A549 (cell line): ENCODE results near the gene B3GALT6. TPM values are rescaled to one million over a fixed set of nuclear protein-coding genes. Genes with fewer than 3 reads are reported as not detected.

ENCODE experiments used
- ATAC-seq, 2 experiments: fragments of 200-7000 bp in 1 of 2; fragments of >200 bp in 1 of 2; cut with Nextera tagmentation in 1 of 2; cut with Tn5 transposase in 1 of 2; 3 replicates each; pipeline versions ENCODE4 v1.8.0 to v1.9.1; 2018 to 2020; ENCODE audit warnings: mild to moderate bottlenecking in 1 of 2, moderate library complexity in 1 of 2
- CTCF ChIA-PET: fragments of 300-600 bp; sonication (Branson Sonifier 250); formaldehyde crosslinking; extraction: SDS; loops from one replicate; lab custom pipeline; 2021; ENCODE audit warnings: antibody characterized with exemption, inconsistent platforms; lab: Yijun Ruan, JAX
- POLR2A ChIA-PET: fragments of 350-600 bp; formaldehyde crosslinking; extraction: SDS; loops from one replicate; lab custom pipeline; 2021; ENCODE audit warnings: antibody characterized with exemption, inconsistent platforms; lab: Yijun Ruan, JAX
- DNase-seq, 2 experiments: peaks; one replicate each; pipeline versions ENCODE4 v3.0.0 to v3.0.0-alpha.2; 2011 to 2016; ENCODE audit warnings: low read depth in 1 of 2, low spot score in 1 of 2
- FAIRE-seq: peaks from 2 replicates; lab custom pipeline; 2011; peaks lifted over from hg19 to GRCh38; lab: Jason Lieb, UNC
- H3K27ac ChIP-seq, 2 experiments: fragments of >200 bp; sonication (Bioruptor Twin); formaldehyde crosslinking; 3 replicates each; pipeline ENCODE4 v1.5.1; 2016 to 2017
- H3K4me1 ChIP-seq: fragments of >200 bp; sonication (Bioruptor Twin); formaldehyde crosslinking; 3 replicates; pipeline ENCODE4 v1.6.1; 2016
- H3K4me2 ChIP-seq: fragments of >200 bp; sonication (Bioruptor Twin); formaldehyde crosslinking; 3 replicates; pipeline ENCODE4 v1.6.1; 2016
- H3K4me3 ChIP-seq: fragments of >200 bp; sonication (Bioruptor Twin); formaldehyde crosslinking; 3 replicates; pipeline ENCODE4 v1.5.1; 2016
- H3K9me3 ChIP-seq: fragments of >200 bp; sonication (Bioruptor Twin); formaldehyde crosslinking; 3 replicates; pipeline ENCODE4 v1.6.1; 2016
- ATOH8 ChIP-seq: fragments of 250-450 bp; sonication (Bioruptor Pico); IDR thresholded peaks from 2 replicates; pipeline ENCODE4 v1.5.0; 2020; ENCODE audit warnings: low read depth, mild to moderate bottlenecking, moderate library complexity
- BHLHE40 ChIP-seq: IDR thresholded peaks from 2 replicates; pipeline ENCODE4 v1.6.1; 2012; ENCODE audit warnings: low read depth, low read length, inconsistent platforms
- CBX2 ChIP-seq: fragments of 200-600 bp; sonication (generic); IDR thresholded peaks from 2 replicates; pipeline ENCODE4 v1.6.1; 2016; ENCODE audit warnings: low read depth, mild to moderate bottlenecking, borderline replicate concordance
- CEBPB ChIP-seq, 2 experiments: fragments of >200 bp in 1 of 2; sonication (Bioruptor Twin) in 1 of 2; formaldehyde crosslinking in 1 of 2; IDR thresholded peaks; 2 replicates each; pipeline ENCODE4 v1.6.1; 2012 to 2016
- EHF ChIP-seq: fragments of 250-450 bp; sonication (Bioruptor Pico); IDR thresholded peaks from 2 replicates; pipeline ENCODE4 v1.5.0; 2020; ENCODE audit warnings: mild to moderate bottlenecking
- EP300 ChIP-seq, 2 experiments: fragments of >200 bp; sonication (Bioruptor Twin); formaldehyde crosslinking; IDR thresholded peaks; 2 replicates in 1 of 2; 3 replicates in 1 of 2; pipeline ENCODE4 v1.6.1; 2016 to 2017
- HDAC2 ChIP-seq: fragments of 200-600 bp; sonication (generic); IDR thresholded peaks from 2 replicates; pipeline ENCODE4 v1.6.1; 2016
- HES2 ChIP-seq: fragments of >200 bp; sonication (Bioruptor Twin); formaldehyde crosslinking; IDR thresholded peaks from 2 replicates; pipeline ENCODE4 v1.6.1; 2016
- HOXA7 ChIP-seq: fragments of 250-450 bp; sonication (Bioruptor Pico); IDR thresholded peaks from 2 replicates; pipeline ENCODE4 v1.5.0; 2020; ENCODE audit warnings: mild to moderate bottlenecking, moderate library complexity
- HOXB5 ChIP-seq: fragments of 250-450 bp; sonication (Bioruptor Pico); IDR thresholded peaks from 2 replicates; pipeline ENCODE4 v1.5.0; 2020; ENCODE audit warnings: mild to moderate bottlenecking, moderate library complexity
- JUNB ChIP-seq: fragments of >200 bp; sonication (Bioruptor Twin); formaldehyde crosslinking; IDR thresholded peaks from 2 replicates; pipeline ENCODE4 v1.6.1; 2016
- MAZ ChIP-seq: fragments of 150-350 bp; IDR thresholded peaks from 2 replicates; pipeline ENCODE4 v1.6.1; 2014; ENCODE audit warnings: antibody characterized with exemption, low read depth, low read length, borderline replicate concordance
- NPAS2 ChIP-seq: fragments of 250-450 bp; sonication (Bioruptor Pico); IDR thresholded peaks from 2 replicates; pipeline ENCODE4 v1.8.0; 2022; ENCODE audit warnings: mild to moderate bottlenecking, moderate library complexity, borderline replicate concordance
- PHF8 ChIP-seq: fragments of 200-600 bp; sonication (generic); IDR thresholded peaks from 2 replicates; pipeline ENCODE4 v1.6.1; 2016; ENCODE audit warnings: low read depth, mild to moderate bottlenecking, antibody characterized with exemption, moderate library complexity, borderline replicate concordance
- RAD21 ChIP-seq, 2 experiments: fragments of >200 bp in 1 of 2; sonication (Bioruptor Twin) in 1 of 2; formaldehyde crosslinking in 1 of 2; IDR thresholded peaks in 1 of 2; conservative IDR thresholded peaks in 1 of 2; 2 replicates in 1 of 2; 3 replicates in 1 of 2; pipeline ENCODE4 v1.6.1; 2012 to 2018; ENCODE audit warnings: inconsistent platforms in 1 of 2
- RNF2 ChIP-seq: fragments of 200-600 bp; sonication (generic); IDR thresholded peaks from 2 replicates; pipeline ENCODE4 v1.6.1; 2016; ENCODE audit warnings: low read depth, mild to moderate bottlenecking, antibody characterized with exemption, moderate library complexity, borderline replicate concordance
- SMC3 ChIP-seq: fragments of >200 bp; sonication (Bioruptor Twin); formaldehyde crosslinking; IDR thresholded peaks from 3 replicates; pipeline ENCODE4 v1.6.1; 2018; ENCODE audit warnings: inconsistent platforms
- SREBF2 ChIP-seq: fragments of 450-650 bp; IDR thresholded peaks from 2 replicates; pipeline ENCODE4 v1.6.1; 2014; ENCODE audit warnings: mild to moderate bottlenecking, moderate library complexity
- TP53 ChIP-seq: fragments of 250-450 bp; sonication (Bioruptor Pico); IDR thresholded peaks from 2 replicates; pipeline ENCODE4 v1.5.0; 2021; ENCODE audit warnings: mild to moderate bottlenecking, moderate library complexity
- ZSCAN20 ChIP-seq: fragments of 250-450 bp; sonication (Bioruptor Pico); IDR thresholded peaks from 2 replicates; pipeline ENCODE4 v1.8.0; 2022; ENCODE audit warnings: mild to moderate bottlenecking, moderate library complexity
- WGBS: methylation state at CpG from one replicate; pipeline ENCODE4 v1.1.6; 2017; ENCODE audit errors: missing lambda C conversion rate; 5-methylcytosine and 5-hydroxymethylcytosine counted together
- polyA plus RNA-seq, 4 experiments: library from polyadenylated mRNA; depleted of rRNA in 3 of 4; stranded (reverse); fragments of >200 nt; fragmentation: RNase III in 1 of 4; extraction: RNeasy Plus Mini Kit Qiagen cat#74134 plus additional on column Dnase treatment in 1 of 4; gene quantifications; 2 replicates in 3 of 4; 3 replicates in 1 of 4; pipeline ENCODE4 v1.2.3, GENCODE V29; 2011 to 2017
- TF ChIP-seq, protein P1 (sequence below): fragments of 450-650 bp; IDR thresholded peaks from 2 replicates; pipeline ENCODE4 v1.6.1; 2014; ENCODE audit warnings: antibody characterized with exemption
- TF ChIP-seq, protein P2 (sequence below): IDR thresholded peaks from 2 replicates; pipeline ENCODE4 v1.6.1; 2012; ENCODE audit warnings: low read depth, borderline replicate concordance

B3GALT6 gene
- polyA plus RNA-seq, 2 of the 4 experiments (the other 2 are of a cell fraction), result 12.5 to 12.9 TPM

DNA sequence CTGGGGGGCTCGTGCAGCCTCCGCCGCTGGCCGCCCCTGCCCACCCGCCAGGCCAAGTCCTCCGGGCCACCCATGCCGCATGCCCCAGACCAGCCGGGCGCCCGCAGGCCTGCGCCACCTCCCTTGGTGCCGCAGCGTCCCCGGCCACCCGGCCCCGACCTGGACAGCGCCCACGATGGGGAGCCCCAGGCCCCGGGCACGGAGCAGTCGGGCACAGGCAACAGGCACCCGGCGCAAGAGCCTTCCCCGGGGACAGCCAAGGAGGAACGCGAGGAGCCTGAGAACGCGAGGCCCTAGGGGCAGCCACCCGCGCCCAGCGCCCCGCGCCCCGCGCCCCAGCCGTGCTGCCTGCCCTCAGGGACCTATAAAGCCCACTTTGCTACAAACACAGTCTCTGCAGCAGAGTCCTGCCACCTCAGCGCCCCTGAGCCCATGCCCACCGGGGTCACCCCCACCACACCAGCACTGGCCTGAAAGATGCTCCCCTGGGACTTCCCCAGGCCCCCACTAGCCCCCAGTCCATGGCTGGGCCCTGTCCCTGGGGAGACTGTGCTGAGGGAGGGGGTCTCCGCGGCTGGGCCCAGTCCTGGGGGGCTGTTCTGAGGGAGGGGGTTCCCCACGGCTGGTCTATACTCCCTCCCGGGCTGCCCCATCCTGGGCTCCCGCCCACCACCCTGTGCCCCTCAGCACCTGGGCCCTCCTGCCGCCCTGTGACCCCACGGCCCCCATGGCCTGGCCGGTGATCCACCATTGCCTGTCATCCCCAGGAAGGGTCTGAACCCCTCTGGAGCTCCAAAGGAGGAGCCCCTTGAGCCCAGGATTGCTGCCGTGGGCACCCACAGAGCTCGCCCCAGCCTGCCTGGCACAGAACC, 34.2 kb upstream of the B3GALT6 start:
- no peak overlapping the region for H3K4me2 ChIP-seq
- FAIRE-seq (no peak), DNase-seq (no peak), ATAC-seq (no peak)
- 89% methylated on average over 5 of the region's 48 CpGs for whole genome bisulfite sequencing
- no peaks in the 10 kb centered on the region; the same call in 2 of the 3 replicates for H3K4me1 ChIP-seq
- POLR2A ChIA-PET, result no interaction called here
- CTCF ChIA-PET, result no interaction called here
- H3K27ac ChIP-seq, result no peak overlapping the region
- TF ChIP-seq SREBF2 (no peak), HES2 (no peak), SMC3 (no peak), NPAS2 (CRISPR knock-in tag) (no peak), CEBPB (IDR thresholded peaks at IDR 0.05) (no peak), BHLHE40 (no peak), CBX2 (no peak), HOXB5 (CRISPR knock-in tag) (no peak), ZSCAN20 (CRISPR knock-in tag) (no peak), RNF2 (no peak), RAD21 (conservative IDR thresholded peaks at IDR 0.05 in 1 of 2, IDR thresholded peaks at IDR 0.05 in 1 of 2) (no peak), HDAC2 (no peak), PHF8 (no peak), HOXA7 (CRISPR knock-in tag) (no peak)
- TF ChIP-seq, protein P1, sequence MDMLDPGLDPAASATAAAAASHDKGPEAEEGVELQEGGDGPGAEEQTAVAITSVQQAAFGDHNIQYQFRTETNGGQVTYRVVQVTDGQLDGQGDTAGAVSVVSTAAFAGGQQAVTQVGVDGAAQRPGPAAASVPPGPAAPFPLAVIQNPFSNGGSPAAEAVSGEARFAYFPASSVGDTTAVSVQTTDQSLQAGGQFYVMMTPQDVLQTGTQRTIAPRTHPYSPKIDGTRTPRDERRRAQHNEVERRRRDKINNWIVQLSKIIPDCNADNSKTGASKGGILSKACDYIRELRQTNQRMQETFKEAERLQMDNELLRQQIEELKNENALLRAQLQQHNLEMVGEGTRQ, result no peak
- H3K4me3 ChIP-seq, result no peak overlapping the region
- peaks cover 7% of the 10 kb centered on the region; the same call in 1 of the 3 replicates for H3K9me3 ChIP-seq

- ChIA-PET POLR2A (no interaction called here), CTCF (interaction anchor here (0.6 kb wide), 1 partner anchor 10 kb away, joined by 3 read pairs; no protein-coding TSS in a partner anchor)
These were observed 33.5 kb upstream of the B3GALT6 start for GRCh38 chr1:1198423-1199140.

More at GRCh38 chr1:1198423-1199140, 33.5 kb upstream of the B3GALT6 start:
- Histone ChIP-seq H3K4me1 (no peaks in the 10 kb centered on the region; the same call in 2 of the 3 replicates), H3K4me2 (no peak overlapping the region), H3K27ac (no peak overlapping the region), H3K4me3 (no peak overlapping the region), H3K9me3 (peaks cover 7% of the 10 kb centered on the region; the same call in 1 of the 3 replicates)
- DNase-seq (no peak), ATAC-seq (peak in 1 of 2 experiments; percentile 23; a peak in 2 of 6 replicates), FAIRE-seq (no peak)
- WGBS, result 53% methylated on average over 5 of the region's 23 CpGs
- TF ChIP-seq EHF (CRISPR knock-in tag) (no peak), TP53 (CRISPR knock-in tag) (no peak), EP300 (IDR thresholded peaks at IDR 0.05) (no peak), ATOH8 (CRISPR knock-in tag) (no peak), JUNB (no peak), MAZ (no peak), HES2 (no peak)
- TF ChIP-seq, protein P1, result no peak
- TF ChIP-seq, protein P2, sequence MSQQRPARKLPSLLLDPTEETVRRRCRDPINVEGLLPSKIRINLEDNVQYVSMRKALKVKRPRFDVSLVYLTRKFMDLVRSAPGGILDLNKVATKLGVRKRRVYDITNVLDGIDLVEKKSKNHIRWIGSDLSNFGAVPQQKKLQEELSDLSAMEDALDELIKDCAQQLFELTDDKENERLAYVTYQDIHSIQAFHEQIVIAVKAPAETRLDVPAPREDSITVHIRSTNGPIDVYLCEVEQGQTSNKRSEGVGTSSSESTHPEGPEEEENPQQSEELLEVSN, result no peak
